NCI-H2227 (cell line): Measurements from ENCODE around the gene HEXIM2.

Source experiments
- DNase-seq: peaks from one replicate; lab custom pipeline; 2025; ENCODE audit not compliant: unreplicated experiment; lab: John Stamatoyannopoulos, UW

The HEXIM2 gene

DNA sequence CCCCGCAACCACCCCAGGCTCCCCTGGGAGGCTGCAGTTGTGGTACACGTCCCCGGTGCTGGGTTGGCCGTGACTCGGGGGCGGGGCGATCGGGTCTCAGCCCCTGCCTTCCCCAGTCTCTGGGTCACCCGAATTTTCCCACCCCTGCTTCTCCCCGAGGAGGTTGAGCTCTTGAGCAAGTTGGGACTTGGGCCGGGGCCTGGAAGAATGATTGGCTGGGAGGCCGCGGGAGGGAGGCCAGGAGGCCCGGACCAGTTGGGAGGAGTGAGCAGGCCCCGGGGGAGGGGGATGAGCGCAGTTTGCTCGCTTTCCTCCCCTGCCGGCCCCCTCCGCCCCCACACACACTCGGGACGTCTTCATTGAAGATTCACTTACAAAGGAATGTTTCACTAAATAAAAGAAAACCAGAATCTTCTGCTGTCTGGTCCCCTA is 17.9 kb upstream of the HEXIM2 start:
- DNase-seq = no peak

- DNase-seq = no peak
Observed at GRCh38 chr17:45144199-45145034, 17.3 kb upstream of the HEXIM2 start.

DNA sequence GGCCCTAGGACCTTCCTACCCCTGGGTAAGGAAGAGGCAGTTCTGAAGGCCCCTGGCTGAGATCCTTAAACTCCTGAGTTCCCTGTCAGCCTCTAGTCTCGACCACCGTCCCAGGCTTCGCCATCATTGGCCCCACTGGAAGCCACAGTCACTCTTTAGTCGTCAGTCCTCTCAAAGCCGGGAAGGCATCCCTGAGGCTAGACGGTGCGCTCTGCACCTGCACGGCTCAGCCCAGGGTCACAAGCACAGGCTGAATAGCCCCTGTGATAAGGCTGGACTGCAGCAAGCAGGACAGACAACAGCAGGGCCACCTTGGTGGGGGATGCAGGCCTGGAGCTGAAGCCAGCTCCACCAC is 16.7 kb upstream of the HEXIM2 start:
- DNase-seq = no peak

- DNase-seq = no peak
Observed at GRCh38 chr17:45146166-45146565, 15.5 kb upstream of the HEXIM2 start.

DNA sequence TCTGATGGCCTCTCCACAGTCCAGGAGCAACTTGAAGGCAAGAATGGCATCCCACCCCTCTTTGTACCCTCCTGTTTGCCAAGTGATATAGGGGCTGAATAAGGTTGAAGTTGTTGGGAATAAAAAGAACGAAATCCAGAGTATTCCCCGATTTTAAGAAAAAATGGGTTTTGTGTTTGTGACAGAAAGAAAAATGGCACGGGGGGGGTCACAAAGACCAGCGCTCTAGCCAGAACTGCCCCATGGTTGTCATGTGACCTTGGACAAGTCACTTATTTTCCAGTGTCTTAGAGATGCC is 15.1 kb upstream of the HEXIM2 start:
- no peak for DNase-seq

DNA sequence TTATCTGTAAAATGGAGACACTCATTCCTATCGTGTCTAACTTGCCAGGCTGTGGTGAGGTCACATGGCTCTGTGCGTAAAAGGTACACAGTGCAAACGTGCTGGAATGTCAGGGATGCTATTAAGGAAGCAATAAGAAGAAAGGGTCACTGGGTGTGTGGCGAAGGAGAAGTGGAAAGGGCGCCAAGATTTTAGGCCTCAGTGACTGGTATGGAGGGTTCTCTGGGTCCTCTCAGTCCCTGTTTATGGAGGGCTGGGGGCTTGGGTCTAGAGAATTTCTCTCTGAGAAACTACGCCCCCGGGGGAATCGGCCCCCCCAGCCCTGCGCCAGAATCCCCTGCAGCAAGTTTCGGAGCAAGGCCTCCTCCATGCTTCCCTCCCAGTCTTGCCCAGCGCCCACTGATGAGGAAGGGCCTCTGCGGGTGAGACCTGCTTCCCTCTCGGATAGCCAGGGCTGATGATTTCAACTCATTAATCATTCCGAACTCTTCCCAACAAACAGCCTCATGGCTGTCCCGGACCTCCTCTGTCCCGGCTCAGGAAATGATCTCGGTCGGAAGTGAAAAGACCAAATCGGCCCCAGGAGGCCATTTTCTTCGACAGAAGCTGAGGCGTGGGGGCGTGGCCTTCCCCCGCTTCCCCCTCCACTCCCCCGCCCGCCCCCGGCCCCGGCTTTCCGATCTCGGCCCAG is 14.6 kb upstream of the HEXIM2 start:
- peak; percentile 90 for DNase-seq

DNA sequence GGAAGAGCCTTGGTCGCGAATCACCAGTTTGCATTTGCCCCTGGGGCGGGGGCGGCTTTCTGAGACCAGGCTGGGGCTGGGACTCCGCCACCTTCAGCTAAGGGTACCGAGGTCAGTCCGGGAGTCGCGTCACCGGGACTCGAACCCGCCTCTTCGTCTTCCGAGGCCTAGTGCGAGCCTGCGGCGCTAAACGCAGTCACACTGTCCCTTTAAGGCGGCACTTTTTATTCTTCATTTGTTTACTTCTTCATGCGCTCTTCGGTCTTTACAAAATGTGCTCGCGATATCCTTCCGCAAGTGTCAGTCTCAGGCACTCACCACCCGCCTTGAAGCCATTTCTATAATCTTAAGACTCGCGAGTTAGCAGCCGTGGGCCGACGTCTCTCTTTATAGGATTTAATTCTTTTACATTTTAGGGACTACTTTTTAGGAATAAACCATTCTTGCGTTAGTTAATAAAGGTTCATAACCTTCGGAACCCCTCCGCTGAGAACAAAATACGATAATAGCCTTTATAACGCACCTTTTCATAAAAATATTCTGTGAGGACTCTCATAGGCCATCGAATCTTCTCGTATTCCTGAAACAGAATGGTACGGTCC is 14.0 kb upstream of the HEXIM2 start:
- DNase-seq = peak; percentile 95

DNA sequence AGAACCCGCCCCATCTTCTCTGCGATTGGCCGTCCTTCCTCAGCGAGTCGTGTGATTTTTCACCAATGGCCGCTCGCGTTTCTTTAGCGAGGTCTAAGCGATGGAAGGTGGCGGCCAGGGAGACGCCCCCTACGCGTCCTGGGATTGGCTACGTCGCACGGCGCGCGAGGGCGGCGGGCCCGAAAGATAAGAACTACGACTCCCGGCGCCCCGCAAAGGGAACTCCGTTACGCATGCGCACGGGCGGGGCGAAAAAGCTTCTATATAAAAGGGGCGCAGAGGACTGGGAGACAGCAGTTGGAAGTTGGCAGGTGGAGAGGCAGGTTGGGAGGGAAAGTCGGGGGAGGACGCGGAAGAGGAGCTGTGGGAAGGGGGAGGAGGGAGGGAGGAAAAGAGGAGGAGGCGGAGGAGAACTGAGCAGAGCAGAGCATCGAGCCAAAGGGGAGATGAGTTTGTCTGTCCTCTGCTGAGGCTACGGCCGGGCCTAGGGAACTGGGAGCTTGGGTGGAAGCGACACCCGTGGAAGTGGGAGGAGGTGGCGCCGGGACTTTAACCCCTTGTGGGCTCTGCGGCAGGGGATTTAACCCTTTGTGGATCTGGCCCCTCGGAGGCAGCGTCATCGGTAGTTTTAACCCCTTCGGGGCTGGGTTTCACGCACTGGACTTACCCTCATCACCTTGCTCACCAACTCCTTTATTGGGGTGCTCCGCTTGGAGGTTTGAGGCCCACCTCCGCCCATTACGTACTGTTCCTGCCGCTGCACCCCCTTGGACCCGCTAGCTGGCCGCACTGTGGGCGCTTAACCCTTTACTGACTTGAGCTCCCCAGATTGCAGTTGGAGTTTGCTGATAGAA is 13.3 kb upstream of the HEXIM2 start, which contains the start of gene HEXIM1:
Gene HEXIM1 (plus strand): TSS at position 293 of the 854 bp plus-strand sequence. CDS start 716 bp downstream, outside the sequence.
- peak; percentile 100 for DNase-seq

DNA sequence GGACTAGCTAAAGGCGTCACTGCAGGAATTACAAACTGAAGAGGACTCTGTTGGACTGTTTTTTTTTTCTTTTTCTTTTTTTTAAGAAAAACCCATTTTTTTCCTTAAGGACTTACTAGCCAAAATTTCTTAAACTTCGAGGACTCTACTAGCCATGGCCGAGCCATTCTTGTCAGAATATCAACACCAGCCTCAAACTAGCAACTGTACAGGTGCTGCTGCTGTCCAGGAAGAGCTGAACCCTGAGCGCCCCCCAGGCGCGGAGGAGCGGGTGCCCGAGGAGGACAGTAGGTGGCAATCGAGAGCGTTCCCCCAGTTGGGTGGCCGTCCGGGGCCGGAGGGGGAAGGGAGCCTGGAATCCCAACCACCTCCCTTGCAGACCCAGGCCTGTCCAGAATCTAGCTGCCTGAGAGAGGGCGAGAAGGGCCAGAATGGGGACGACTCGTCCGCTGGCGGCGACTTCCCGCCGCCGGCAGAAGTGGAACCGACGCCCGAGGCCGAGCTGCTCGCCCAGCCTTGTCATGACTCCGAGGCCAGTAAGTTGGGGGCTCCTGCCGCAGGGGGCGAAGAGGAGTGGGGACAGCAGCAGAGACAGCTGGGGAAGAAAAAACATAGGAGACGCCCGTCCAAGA is 12.5 kb upstream of the HEXIM2 start:
- peak; percentile 86 for DNase-seq

GRCh38 chr17:45149669-45150664 is 11.7 kb upstream of the HEXIM2 start:
- peak; percentile 66 for DNase-seq

DNA sequence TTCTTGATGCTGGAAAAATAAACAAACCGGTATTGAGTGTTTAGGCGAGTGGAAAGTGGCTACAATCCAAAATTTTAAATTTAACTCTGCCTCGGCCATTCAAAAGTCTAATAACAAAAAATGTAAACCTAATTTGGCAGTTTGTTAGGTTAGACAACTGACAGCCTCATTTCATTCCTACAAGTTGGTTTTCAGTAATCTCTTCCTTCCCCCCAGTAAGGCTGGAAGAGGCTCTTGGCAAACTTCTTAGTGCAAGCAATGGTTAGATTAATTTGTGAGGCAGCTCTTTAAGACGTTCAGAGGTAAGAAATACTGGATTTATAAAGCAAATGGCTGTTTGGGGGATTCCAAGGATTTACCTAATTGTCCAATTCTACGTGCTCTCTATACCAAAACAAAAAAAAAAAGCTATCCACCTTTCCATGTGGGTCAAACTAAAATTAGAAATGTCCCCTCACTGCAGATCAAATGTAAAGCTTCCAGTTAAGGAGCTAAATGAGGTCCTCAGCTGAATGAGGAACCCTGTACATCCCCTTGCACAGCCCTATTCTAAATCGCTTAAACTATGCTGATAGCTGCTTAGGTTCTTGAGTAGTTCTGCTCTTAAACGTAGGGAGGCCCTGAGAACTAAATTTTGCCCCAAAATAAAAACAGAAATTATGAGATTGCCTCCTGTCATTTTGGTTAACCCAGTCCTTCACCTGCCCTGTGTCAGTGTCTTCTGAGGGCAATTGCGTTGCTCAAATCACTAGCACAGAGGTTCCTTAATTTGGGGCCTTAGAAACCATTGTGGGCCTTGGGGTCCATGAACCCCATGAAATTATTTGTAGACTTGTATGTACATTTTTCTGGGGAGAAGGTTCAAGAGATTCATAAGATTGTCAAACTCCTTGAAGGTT is 10.5 kb upstream of the HEXIM2 start:
- no peak for DNase-seq

GRCh38 chr17:45155029-45155428 is 6.6 kb upstream of the HEXIM2 start:
- DNase-seq = no peak

- no peak for DNase-seq
Observed at GRCh38 chr17:45155483-45155882, 6.2 kb upstream of the HEXIM2 start.

- DNase-seq = no peak
Observed at GRCh38 chr17:45156242-45156641, 5.4 kb upstream of the HEXIM2 start.

DNA sequence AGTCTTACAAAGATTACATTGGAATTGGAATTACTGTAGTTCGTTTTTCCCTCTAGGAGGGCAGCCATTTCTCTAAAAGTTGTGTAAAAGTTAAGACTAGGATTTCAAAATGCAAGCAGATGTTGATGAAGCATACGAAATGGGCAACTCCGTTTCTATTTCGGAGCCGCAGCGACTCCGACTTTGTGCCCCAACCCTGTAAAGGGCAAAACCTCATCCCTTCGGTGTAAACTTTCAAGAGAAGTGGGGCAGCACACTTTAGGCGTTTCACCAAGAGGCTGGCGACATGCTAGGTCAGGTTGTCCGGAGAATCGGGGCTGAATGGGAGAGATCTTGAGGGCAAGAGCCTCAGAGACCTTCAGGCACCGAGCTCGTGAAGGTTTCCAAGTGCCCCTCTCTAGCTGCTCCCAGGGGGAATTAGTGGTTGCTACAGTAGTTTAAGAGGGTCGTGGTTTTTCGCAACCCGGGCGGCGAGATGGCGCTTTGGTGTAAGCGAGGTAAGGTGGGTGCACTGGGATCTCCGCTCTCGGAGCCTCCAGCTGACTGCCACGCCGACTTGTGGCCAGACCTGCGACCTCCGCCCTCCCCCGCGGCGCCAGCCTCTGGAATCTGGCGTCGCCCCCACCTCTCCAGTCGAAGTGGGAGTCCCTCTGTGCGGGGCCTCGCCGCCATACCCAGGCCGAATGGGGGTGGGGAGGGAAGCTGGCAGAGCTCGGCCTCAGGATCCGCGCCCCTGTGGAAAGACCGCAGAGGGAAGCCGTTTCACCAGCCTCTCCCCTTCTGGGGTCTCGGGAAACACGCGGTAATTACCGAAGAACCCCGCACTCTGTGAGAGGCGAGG is 1.0 kb upstream of the HEXIM2 start:
- peak; percentile 69 for DNase-seq

- no peak for DNase-seq
Observed at GRCh38 chr17:45162025-45162687, 481 bp downstream of the HEXIM2 start.

- no peak for DNase-seq
Observed at GRCh38 chr17:45164734-45165269, 3.1 kb downstream of the HEXIM2 start.
